Epithelial cell of esophagus (primary cell): ENCODE data around the gene AXDND1.
"Not testable (repeated sequence)": the region's sequence is repeated elsewhere in the genome, so short reads cannot be mapped to it uniquely, and the experiment has no call there.

Experiments used
- DNase-seq: peaks from one replicate; pipeline ENCODE4 v3.0.0; 2010; ENCODE audit warnings: low read depth
- H3K4me3 ChIP-seq: 2 replicates; pipeline ENCODE4 v1.5.1; 2011; ENCODE audit warnings: mild to moderate bottlenecking, low read length, control low read depth
- CTCF ChIP-seq: IDR thresholded peaks from 2 replicates; pipeline ENCODE4 v1.5.1; 2011; ENCODE audit warnings: low read depth, mild to moderate bottlenecking, low read length, control low read depth, inconsistent platforms; ENCODE audit not compliant: insufficient read depth; ENCODE audit errors: missing control alignments

The AXDND1 gene

GRCh38 chr1:179340918-179341317, 24.9 kb upstream of the AXDND1 start:
- no peak overlapping the region for H3K4me3 ChIP-seq
- TF ChIP-seq CTCF = no peak
- no peak for DNase-seq

- DNase-seq = no peak
- no peak overlapping the region for H3K4me3 ChIP-seq
- no peak for TF ChIP-seq CTCF
These were observed 23.7 kb upstream of the AXDND1 start for GRCh38 chr1:179341943-179342547.

GRCh38 chr1:179342740-179343404, 22.9 kb upstream of the AXDND1 start:
- TF ChIP-seq CTCF = no peak
- no peak for DNase-seq
- H3K4me3 ChIP-seq = no peak overlapping the region

- DNase-seq = peak; percentile 32
- no peak for TF ChIP-seq CTCF
- H3K4me3 ChIP-seq = no peak overlapping the region
These were observed 14.5 kb upstream of the AXDND1 start for GRCh38 chr1:179351281-179351680.

GRCh38 chr1:179352236-179352635, 13.5 kb upstream of the AXDND1 start:
- DNase-seq = no peak
- no peak for TF ChIP-seq CTCF
- H3K4me3 ChIP-seq = no peak overlapping the region

GRCh38 chr1:179353546-179353945, 12.2 kb upstream of the AXDND1 start:
- no peak overlapping the region for H3K4me3 ChIP-seq
- DNase-seq = peak; percentile 25

GRCh38 chr1:179361631-179362030, 4.1 kb upstream of the AXDND1 start:
- DNase-seq = not testable (repeated sequence)

More at GRCh38 chr1:179353546-179353945, 12.2 kb upstream of the AXDND1 start:
- no peak for TF ChIP-seq CTCF

More at GRCh38 chr1:179361631-179362030, 4.1 kb upstream of the AXDND1 start:
- H3K4me3 ChIP-seq = not testable (repeated sequence)
